H1 (cell line): ENCODE measurements around the gene CCDC40. TPM values are rescaled to one million over a fixed set of nuclear protein-coding genes. Genes with fewer than 3 reads are reported as not detected.
A peak's percentile ranks its signal among the peaks of the same experiment; 100 is the strongest.

ENCODE experiments used
- CTCF ChIA-PET: fragments of 300-600 bp; sonication (Branson Sonifier 250); formaldehyde crosslinking; loops from one replicate; lab custom pipeline; 2021; ENCODE audit not compliant: partially characterized antibody; lab: Charles Lee
- POLR2A ChIA-PET: fragments of 300-600 bp; sonication (Branson Sonifier 250); formaldehyde crosslinking; loops from one replicate; lab custom pipeline; 2021; ENCODE audit warnings: inconsistent platforms; ENCODE audit not compliant: partially characterized antibody; lab: Charles Lee
- DNase-seq, 2 experiments: peaks; one replicate each; pipeline versions ENCODE4 v3.0.0 to v3.0.0-alpha.2; 2010 to 2022; ENCODE audit warnings: low spot score in 2 of 2, low read depth in 1 of 2, mixed read lengths in 1 of 2
- FAIRE-seq: peaks from 2 replicates; lab custom pipeline; 2011; peaks lifted over from hg19 to GRCh38; lab: Jason Lieb, UNC
- H2AFZ ChIP-seq: 2 replicates; pipeline ENCODE4 v1.8.1; 2012; ENCODE audit warnings: low read length, inconsistent platforms
- H2AK5ac ChIP-seq: 2 replicates; pipeline ENCODE4 v1.6.1; 2013; ENCODE audit warnings: low read depth, low read length
- H2BK120ac ChIP-seq: replicated peaks from 2 replicates; pipeline ENCODE3; 2013; ENCODE audit warnings: low read depth, low read length, inconsistent platforms
- H2BK12ac ChIP-seq: 2 replicates; pipeline ENCODE4 v1.6.1; 2013; ENCODE audit warnings: low read depth, low read length
- H2BK15ac ChIP-seq: 2 replicates; pipeline ENCODE4 v1.6.1; 2013; ENCODE audit warnings: low read length
- H2BK20ac ChIP-seq: 2 replicates; pipeline ENCODE4 v1.6.1; 2013; ENCODE audit warnings: low read length
- H2BK5ac ChIP-seq: 2 replicates; pipeline ENCODE4 v1.6.1; 2013; ENCODE audit warnings: low read depth, low read length
- H3K14ac ChIP-seq: 2 replicates; pipeline ENCODE4 v1.6.1; 2013; ENCODE audit warnings: inconsistent platforms; ENCODE audit not compliant: insufficient read length
- H3K18ac ChIP-seq: 2 replicates; pipeline ENCODE4 v1.6.1; 2013; ENCODE audit warnings: low read length; ENCODE audit errors: extremely low read depth
- H3K23ac ChIP-seq: 2 replicates; pipeline ENCODE4 v1.6.1; 2013; ENCODE audit warnings: inconsistent platforms; ENCODE audit not compliant: insufficient read length
- H3K23me2 ChIP-seq: 2 replicates; pipeline ENCODE4 v1.6.1; 2013; ENCODE audit warnings: low read depth, low read length
- H3K27ac ChIP-seq: 2 replicates; pipeline ENCODE4 v1.6.1; 2011; ENCODE audit warnings: low read depth, low read length, inconsistent platforms
- H3K27me3 ChIP-seq, 4 experiments: replicated peaks in 1 of 4; 1 replicate in 1 of 4; 2 replicates in 3 of 4; pipeline versions ENCODE4 v1.6.1 to v1.8.1; 2011 to 2013; ENCODE audit warnings: low read length in 3 of 4, mild to moderate bottlenecking in 3 of 4, inconsistent platforms in 2 of 4, mixed read lengths in 2 of 4, moderate library complexity in 1 of 4; ENCODE audit not compliant: control insufficient read depth in 3 of 4, insufficient read depth in 3 of 4; ENCODE audit errors: extremely low read depth in 1 of 4
- H3K36me3 ChIP-seq, 4 experiments: 2 replicates each; pipeline versions ENCODE4 v1.6.1 to v1.8.1; 2011 to 2013; ENCODE audit warnings: mild to moderate bottlenecking in 4 of 4, low read length in 3 of 4, moderate library complexity in 2 of 4, control low read depth in 1 of 4, inconsistent platforms in 1 of 4; ENCODE audit not compliant: insufficient read depth in 4 of 4, control insufficient read depth in 2 of 4
- H3K4ac ChIP-seq: replicated peaks from 2 replicates; pipeline ENCODE3; 2013; ENCODE audit warnings: low read length, low read depth, mixed read lengths, inconsistent platforms; ENCODE audit not compliant: insufficient read length
- H3K4me1 ChIP-seq, 4 experiments: replicated peaks in 1 of 4; 1 replicate in 1 of 4; 2 replicates in 3 of 4; pipeline versions ENCODE4 v1.6.1 to v1.8.1; 2011 to 2013; ENCODE audit warnings: low read length in 3 of 4, inconsistent platforms in 2 of 4, mixed read lengths in 1 of 4; ENCODE audit not compliant: insufficient read depth in 4 of 4, control insufficient read depth in 3 of 4
- H3K4me2 ChIP-seq, 2 experiments: 2 replicates each; pipeline versions ENCODE4 v1.6.1 to v1.8.1; 2011 to 2013; ENCODE audit warnings: low read depth in 2 of 2, low read length in 2 of 2, control low read depth in 1 of 2, inconsistent platforms in 1 of 2, mild to moderate bottlenecking in 1 of 2; ENCODE audit not compliant: insufficient read depth in 1 of 2
- H3K4me3 ChIP-seq, 4 experiments: fragments of 200-600, 300-600 bp in 1 of 4; sonication (generic), shearing (Covaris generic), sonication (Bioruptor Twin) in 1 of 4; 2 replicates each; pipeline versions ENCODE4 v1.5.1 to v1.8.1; 2011 to 2016; ENCODE audit warnings: low read length in 4 of 4, low read depth in 3 of 4, control low read depth in 2 of 4, inconsistent platforms in 2 of 4, mild to moderate bottlenecking in 2 of 4, mixed read lengths in 1 of 4, moderate library complexity in 1 of 4; ENCODE audit not compliant: insufficient read depth in 2 of 4; ENCODE audit errors: extremely low read depth in 1 of 4
- H3K56ac ChIP-seq: replicated peaks from 2 replicates; pipeline ENCODE3; 2013; ENCODE audit warnings: low read depth, mild to moderate bottlenecking, mixed read lengths, low read length, inconsistent platforms; ENCODE audit not compliant: insufficient read length
- H3K79me1 ChIP-seq: 2 replicates; pipeline ENCODE4 v1.6.1; 2013; ENCODE audit warnings: low read depth, low read length, control low read depth
- H3K79me2 ChIP-seq, 2 experiments: 2 replicates each; pipeline versions ENCODE4 v1.6.1 to v1.8.1; 2012 to 2013; ENCODE audit warnings: low read length in 2 of 2, mild to moderate bottlenecking in 2 of 2, inconsistent platforms in 1 of 2; ENCODE audit not compliant: insufficient read depth in 2 of 2, control insufficient read depth in 1 of 2
- H3K9ac ChIP-seq, 4 experiments: replicated peaks in 1 of 4; 1 replicate in 1 of 4; 2 replicates in 3 of 4; pipeline versions ENCODE4 v1.6.1 to v1.8.1; 2011 to 2013; ENCODE audit warnings: low read depth in 3 of 4, low read length in 3 of 4, control low read depth in 2 of 4, mild to moderate bottlenecking in 2 of 4, moderate library complexity in 2 of 4, inconsistent platforms in 1 of 4; ENCODE audit errors: extremely low read depth in 1 of 4
- H3K9me3 ChIP-seq, 2 experiments: 2 replicates each; pipeline versions ENCODE4 v1.6.1 to v1.8.1; 2012 to 2013; ENCODE audit warnings: mild to moderate bottlenecking in 2 of 2, moderate library complexity in 2 of 2, control low read depth in 1 of 2, inconsistent platforms in 1 of 2, low read depth in 1 of 2, low read length in 1 of 2, mixed read lengths in 1 of 2; ENCODE audit not compliant: insufficient read depth in 2 of 2
- H4K20me1 ChIP-seq, 2 experiments: replicated peaks in 1 of 2; 2 replicates each; pipeline versions ENCODE3 to v1.8.1; 2011 to 2013; ENCODE audit warnings: inconsistent platforms in 2 of 2, low read length in 2 of 2, mild to moderate bottlenecking in 1 of 2; ENCODE audit not compliant: insufficient read depth in 2 of 2, control insufficient read depth in 1 of 2
- H4K5ac ChIP-seq: 2 replicates; pipeline ENCODE4 v1.6.1; 2013; ENCODE audit warnings: low read length, low read depth, mixed read lengths, inconsistent platforms; ENCODE audit not compliant: insufficient read length
- H4K8ac ChIP-seq: 2 replicates; pipeline ENCODE4 v1.8.0; 2013; ENCODE audit warnings: mild to moderate bottlenecking, moderate library complexity, low read length, inconsistent platforms; ENCODE audit not compliant: insufficient read depth; ENCODE audit errors: extremely low read depth
- H4K91ac ChIP-seq: replicated peaks from 2 replicates; pipeline ENCODE3; 2013; ENCODE audit warnings: low read length, mixed read lengths, inconsistent platforms; ENCODE audit not compliant: insufficient read length
- E2F6 ChIP-seq: IDR thresholded peaks from 2 replicates; pipeline ENCODE4 v1.6.1; 2012; ENCODE audit warnings: inconsistent platforms
- GABPA ChIP-seq: IDR thresholded peaks from 2 replicates; pipeline ENCODE4 v1.6.1; 2011; ENCODE audit warnings: mild to moderate bottlenecking, low read length, moderate library complexity, borderline replicate concordance; ENCODE audit not compliant: insufficient read depth
- MAFK ChIP-seq: IDR thresholded peaks from 2 replicates; pipeline ENCODE4 v1.6.1; 2012; ENCODE audit warnings: low read depth, mild to moderate bottlenecking, improper control_type of control experiment, low read length
- MAX ChIP-seq: IDR thresholded peaks from 2 replicates; pipeline ENCODE4 v1.6.1; 2012; ENCODE audit warnings: inconsistent platforms
- POLR2A ChIP-seq, 2 experiments: IDR thresholded peaks; 1 replicate in 1 of 2; 2 replicates in 1 of 2; pipeline ENCODE4 v1.6.1; 2011; ENCODE audit warnings: low read depth in 2 of 2, low read length in 2 of 2, mild to moderate bottlenecking in 2 of 2; ENCODE audit errors: control extremely low read depth in 1 of 2
- SIX5 ChIP-seq: IDR thresholded peaks from 2 replicates; pipeline ENCODE4 v1.6.1; 2011; ENCODE audit warnings: mild to moderate bottlenecking, low read depth, low read length
- SUZ12 ChIP-seq: fragments of 200-600 bp; sonication (generic); IDR thresholded peaks from 2 replicates; pipeline ENCODE4 v1.6.1; 2012; ENCODE audit warnings: mild to moderate bottlenecking, inconsistent platforms, low read length, moderate library complexity, mixed read lengths
- TAF7 ChIP-seq: optimal IDR thresholded peaks from 2 replicates; pipeline ENCODE3; 2011; ENCODE audit warnings: low read depth, mild to moderate bottlenecking, inconsistent platforms, low read length, moderate library complexity, borderline replicate concordance
- WGBS, 2 experiments: shearing (Covaris generic) in 1 of 2; methylation state at CpG; one replicate each; pipeline versions ENCODE4 v1.1.6 to v1.1.7; 2013 to 2015; ENCODE audit warnings: low lambda C conversion rate in 2 of 2, mixed read lengths in 2 of 2, inconsistent platforms in 1 of 2, low coverage in 1 of 2, missing lambda C conversion rate in 1 of 2; ENCODE audit not compliant: insufficient replicate concordance in 2 of 2, insufficient coverage in 1 of 2, insufficient read length in 1 of 2; ENCODE audit errors: extremely low coverage in 1 of 2, missing lambda C conversion rate in 1 of 2; 5-methylcytosine and 5-hydroxymethylcytosine counted together
- polyA plus RNA-seq, 7 experiments: library from polyadenylated mRNA; depleted of rRNA in 3 of 7; stranded (reverse) in 5 of 7; unstranded in 2 of 7; fragments of >200 nt in 5 of 7; fragments of 200-250 nt in 2 of 7; gene quantifications; 1 replicate in 5 of 7; 2 replicates in 1 of 7; 4 replicates in 1 of 7; pipeline versions ENCODE4 v1.2.1 to v1.2.3, GENCODE V29; 2011 to 2013; ENCODE audit warnings: missing spikeins in 2 of 7, mixed read lengths in 2 of 7
- total RNA-seq: library from RNA; stranded (reverse); fragmentation: NEBNext Ultra II Directional; extraction: Animal tissue kit (Norgen Biotek cat#: 25700); gene quantifications from 2 replicates; pipeline ENCODE4 v1.2.1, GENCODE V29; 2021

Gene CCDC40
- total and polyA plus RNA-seq, 2 of the 8 experiments (the other 6 are each of a cell fraction or from before 2014, with no cell fraction given): 4.1 to 11.5 TPM

GRCh38 chr17:80101011-80101945, 64.8 kb downstream of the CCDC40 start, which contains the start of gene GAA:
Gene GAA, plus strand, starts transcription at chr17:80101581. Its CDS starts 3,006 bp downstream, at chr17:80104587.
- Histone ChIP-seq H3K9me3 (no peaks in the 10 kb centered on the region), H2BK5ac (no peak within 1 kb of the TSS; the same call in 1 of the 2 replicates), H2AK5ac (peak within 1 kb of the TSS; percentile 66; the same call in 1 of the 2 replicates), H3K23ac (no peak within 1 kb of the TSS), H3K4ac (peak within 1 kb of the TSS; percentile 74), H3K27me3 (peaks cover 0 to 9% (median 5%) of the 10 kb centered on the region in 4 experiments; a peak in 3 of 7 replicates), H3K4me1 (peaks cover 0 to 7% (median 1%) of the 10 kb centered on the region in 4 experiments; a peak in 4 of 7 replicates), H3K23me2 (peaks cover 8% of the 10 kb centered on the region; the same call in 1 of the 2 replicates), H4K91ac (peak within 1 kb of the TSS; percentile 90), H3K56ac (peak within 1 kb of the TSS; percentile 50), H4K8ac (peak within 1 kb of the TSS; percentile 97), H3K4me3 (peak within 1 kb of the TSS; percentile 67 to 87 (median 86)), H3K36me3 (no peaks in the 10 kb centered on the region), H4K20me1 (no peaks in the 10 kb centered on the region), H2BK120ac (no peak within 1 kb of the TSS), H3K79me1 (no peaks in the 10 kb centered on the region; the same call in 1 of the 2 replicates), H4K5ac (peak within 1 kb of the TSS; percentile 79), H2BK20ac (no peak within 1 kb of the TSS), H3K27ac (peak within 1 kb of the TSS; percentile 20; the same call in 1 of the 2 replicates), H3K14ac (peak within 1 kb of the TSS; percentile 82), H3K4me2 (peak within 1 kb of the TSS; percentile 89 to 99), H2BK12ac (no peak within 1 kb of the TSS), H2AFZ (peak within 1 kb of the TSS; percentile 83; the same call in 1 of the 2 replicates), H3K79me2 (no peaks in the 10 kb centered on the region), H3K9ac (peak within 1 kb of the TSS; percentile 5 to 85 (median 73); a peak in 6 of 7 replicates), H2BK15ac (0 out of 2 replicates have a peak within 1 kb of the TSS, but pooled peaks have one; percentile 20), H3K18ac (peak within 1 kb of the TSS; percentile 95)
- no peak for FAIRE-seq
- ChIA-PET POLR2A (interaction anchor here (0.5 to 2.5 kb wide), 22 partner anchors 9 to 707 kb away, joined by 3 to 20 read pairs (median 4); partner anchors contain the start of gene RNF213), CTCF (interaction anchor here (0.7 to 6.8 kb wide), 21 partner anchors 8 to 293 kb away, joined by 3 to 43 read pairs (median 4); no protein-coding TSS in a partner anchor)
- peak; percentile 44 to 96 for DNase-seq
- 3% methylated on average over 80 of the region's 114 CpGs; no CpG with 5 or more reads in 1 of the 2 experiments for WGBS, 2 experiments
- TF ChIP-seq SUZ12: no peak
- TF ChIP-seq TAF7: peak; percentile 45
- peak in 1 of 2 experiments; percentile 76; a peak in 2 of 3 replicates for TF ChIP-seq POLR2A (IDR thresholded peaks at IDR 0.05; ENCODE audit: control extremely low read depth in 1 of 2, low read depth in 2 of 2, low read length in 2 of 2)
- TF ChIP-seq SIX5: no peak
- peak; percentile 14; the same call in 1 of the 2 replicates for TF ChIP-seq MAX
- no peak for TF ChIP-seq GABPA
- peak; percentile 45 for TF ChIP-seq E2F6
- TF ChIP-seq MAFK: 0 out of 2 replicates have a peak, but pooled peaks have one; percentile 2
